Spleen (tissue), 11 donors: ENCODE results near the gene MGAT4C. TPM values are rescaled to one million over a fixed set of nuclear protein-coding genes. Genes with fewer than 3 reads are reported as not detected.

Source experiments
- DNase-seq: peaks from one replicate; pipeline ENCODE4 v3.0.0-alpha.2; 2020
- H3K27ac ChIP-seq, 8 donors: fragments of 200-600 bp; sonication (generic) in 7 of 8; 1 replicate in 4 of 8; 2 replicates in 4 of 8; pipeline versions ENCODE4 v1.5.0 to v1.8.0; 2016 to 2021; ENCODE audit warnings: inconsistent platforms in 4 of 8, mild to moderate bottlenecking in 4 of 8, moderate library complexity in 1 of 8
- H3K27me3 ChIP-seq, 7 donors: fragments of 200-600 bp; sonication (generic) in 6 of 7; replicated peaks in 1 of 7; 1 replicate in 4 of 7; 2 replicates in 3 of 7; pipeline versions ENCODE4 v1.5.0 to v1.8.0; 2016 to 2021; ENCODE audit warnings: inconsistent platforms in 3 of 7, mild to moderate bottlenecking in 1 of 7
- H3K36me3 ChIP-seq, 6 donors: fragments of 200-600 bp; sonication (generic) in 5 of 6; 1 replicate in 4 of 6; 2 replicates in 2 of 6; pipeline versions ENCODE4 v1.5.0 to v1.8.0; 2016 to 2021; ENCODE audit warnings: inconsistent platforms in 2 of 6
- H3K4me1 ChIP-seq, 6 donors: fragments of 200-600 bp; sonication (generic) in 5 of 6; 1 replicate in 3 of 6; 2 replicates in 3 of 6; pipeline versions ENCODE4 v1.5.0 to v1.8.0; 2016 to 2021; ENCODE audit warnings: inconsistent platforms in 3 of 6
- H3K4me3 ChIP-seq, 8 donors: fragments of 200-600 bp; sonication (generic) in 7 of 8; 1 replicate in 4 of 8; 2 replicates in 4 of 8; pipeline versions ENCODE4 v1.5.0 to v1.8.0; 2016 to 2021; ENCODE audit warnings: inconsistent platforms in 4 of 8, mild to moderate bottlenecking in 4 of 8, moderate library complexity in 2 of 8
- H3K9me3 ChIP-seq, 8 donors: fragments of 200-600 bp; sonication (generic) in 7 of 8; 1 replicate in 4 of 8; 2 replicates in 4 of 8; pipeline versions ENCODE4 v1.5.0 to v1.8.0; 2016 to 2021; ENCODE audit warnings: inconsistent platforms in 4 of 8
- POLR2A ChIP-seq, 3 donors: fragments of 450-650 bp; IDR thresholded peaks; one replicate each; pipeline ENCODE4 v1.5.1; 2017; ENCODE audit warnings: antibody characterized with exemption in 3 of 3, mild to moderate bottlenecking in 1 of 3
- POLR2AphosphoS5 ChIP-seq, 3 donors: sonication (generic); formaldehyde crosslinking; IDR thresholded peaks; one replicate each; pipeline ENCODE4 v1.5.1; 2017; ENCODE audit warnings: antibody characterized with exemption in 3 of 3
- WGBS, 5 donors: extraction: QIAGEN DNeasy Blood & Tissue Kit in 3 of 5; methylation state at CpG; one replicate each; pipeline versions ENCODE4 v1.1.5 to v1.1.7; 2013 to 2018; 5-methylcytosine and 5-hydroxymethylcytosine counted together
- intact Hi-C: fragments of 100-400 bp; cut with DNase I; formaldehyde crosslinking; loops from one replicate; pipeline ENCODE4 v1.15.0; 2023; ENCODE audit warnings: low total_unique reads
- polyA plus RNA-seq, 3 donors: library from polyadenylated mRNA; stranded (reverse); fragments of 200-250 nt; gene quantifications; one replicate each; pipeline ENCODE4 v1.2.1, GENCODE V29; 2013
- total RNA-seq, 7 donors: library from RNA; depleted of rRNA in 3 of 7; stranded (reverse); fragments of >200 nt in 3 of 7; fragmentation: NEBNext Ultra II Directional in 4 of 7; extraction: Animal tissue kit (Norgen Biotek cat#: 25700) in 4 of 7; gene quantifications; one replicate each; pipeline versions ENCODE4 v1.1.0 to v1.2.1, GENCODE V29; 2016 to 2021
- TF ChIP-seq, protein P1 (sequence below), 11 experiments: fragments of 200-600 bp in 7 of 11; fragments of 450-650 bp in 4 of 11; sonication (generic) in 4 of 11; IDR thresholded peaks in 8 of 11; conservative IDR thresholded peaks in 3 of 11; 1 replicate in 7 of 11; 2 replicates in 4 of 11; pipeline versions ENCODE4 v1.4.0 to v1.8.0; 2016 to 2021; ENCODE audit warnings: antibody characterized with exemption in 11 of 11, inconsistent platforms in 4 of 11, mild to moderate bottlenecking in 1 of 11
- donor health status: healthy with polysubstance abuse.
- donor health status: DM: no; HTN: no; CAD: no; lungs with moderate emphysema.
- donor health status: DM: no; HTN: no; CAD: no.
- donor health status: Bipolar disorder and iron deficiency.
- donor health status: healthy.
- donor health status: DM: no; HTN: no; CAD: no.
- donor health status: DM: yes; HTN: yes; CAD: no.

Gene MGAT4C
- total and polyA plus RNA-seq, 10 donors = 0.03 TPM; not detected in 9

DNA sequence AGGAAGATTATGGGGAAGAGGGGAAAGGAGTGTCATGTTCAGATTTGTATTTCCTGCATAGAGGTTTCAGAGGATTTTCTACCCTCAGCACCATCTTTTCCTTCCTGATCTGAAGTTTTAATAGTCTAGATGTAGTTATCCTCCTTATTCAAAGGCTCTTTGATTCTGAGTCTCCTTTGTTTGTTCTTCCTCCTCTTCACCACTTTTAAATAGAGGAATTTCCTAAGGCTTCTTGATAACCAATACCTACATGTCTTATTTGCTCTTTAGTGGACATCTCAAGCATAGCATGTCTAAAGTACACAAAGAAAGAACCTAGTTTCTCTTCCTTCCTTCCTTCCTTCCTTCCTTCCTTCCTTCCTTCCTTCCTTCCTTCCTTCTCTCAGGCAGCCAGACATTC is 8.3 kb downstream of the MGAT4C start:
- no peaks in the 10 kb centered on the region for H3K36me3 ChIP-seq
- H3K4me3 ChIP-seq = no peak overlapping the region
- intact Hi-C loops = no loop called here
- TF ChIP-seq POLR2AphosphoS5 (IDR thresholded peaks at IDR 0.05) (no peak), POLR2A (IDR thresholded peaks at IDR 0.05) (no peak)
- TF ChIP-seq, protein P1, sequence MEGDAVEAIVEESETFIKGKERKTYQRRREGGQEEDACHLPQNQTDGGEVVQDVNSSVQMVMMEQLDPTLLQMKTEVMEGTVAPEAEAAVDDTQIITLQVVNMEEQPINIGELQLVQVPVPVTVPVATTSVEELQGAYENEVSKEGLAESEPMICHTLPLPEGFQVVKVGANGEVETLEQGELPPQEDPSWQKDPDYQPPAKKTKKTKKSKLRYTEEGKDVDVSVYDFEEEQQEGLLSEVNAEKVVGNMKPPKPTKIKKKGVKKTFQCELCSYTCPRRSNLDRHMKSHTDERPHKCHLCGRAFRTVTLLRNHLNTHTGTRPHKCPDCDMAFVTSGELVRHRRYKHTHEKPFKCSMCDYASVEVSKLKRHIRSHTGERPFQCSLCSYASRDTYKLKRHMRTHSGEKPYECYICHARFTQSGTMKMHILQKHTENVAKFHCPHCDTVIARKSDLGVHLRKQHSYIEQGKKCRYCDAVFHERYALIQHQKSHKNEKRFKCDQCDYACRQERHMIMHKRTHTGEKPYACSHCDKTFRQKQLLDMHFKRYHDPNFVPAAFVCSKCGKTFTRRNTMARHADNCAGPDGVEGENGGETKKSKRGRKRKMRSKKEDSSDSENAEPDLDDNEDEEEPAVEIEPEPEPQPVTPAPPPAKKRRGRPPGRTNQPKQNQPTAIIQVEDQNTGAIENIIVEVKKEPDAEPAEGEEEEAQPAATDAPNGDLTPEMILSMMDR (IDR thresholded peaks at IDR 0.05 in 8 of 11, conservative IDR thresholded peaks at IDR 0.05 in 3 of 11) = no peak
- no peaks in the 10 kb centered on the region for H3K9me3 ChIP-seq
- no peaks in the 10 kb centered on the region for H3K4me1 ChIP-seq
- H3K27me3 ChIP-seq = no peaks in the 10 kb centered on the region
- DNase-seq = no peak
- H3K27ac ChIP-seq = no peak overlapping the region

DNA sequence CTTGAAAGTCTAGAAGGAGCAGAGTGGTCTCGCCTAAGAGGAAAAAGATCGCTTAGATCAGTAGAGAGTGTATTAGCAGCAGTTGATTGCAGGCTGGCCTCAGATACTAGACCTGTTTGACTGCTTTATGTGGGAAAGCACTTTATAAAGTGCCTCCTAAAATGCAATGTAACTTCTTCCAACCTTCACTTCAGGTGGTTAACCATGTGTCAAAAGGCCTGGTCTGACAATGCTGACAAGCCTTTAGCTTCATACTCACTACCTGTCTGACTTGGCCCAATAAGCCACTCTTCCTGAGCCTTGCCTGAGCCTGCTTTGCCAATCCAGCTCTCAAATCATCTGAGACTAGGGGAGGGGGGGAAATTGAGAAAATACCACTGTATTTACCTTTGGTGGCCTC is 14.6 kb downstream of the MGAT4C start:
- no peaks in the 10 kb centered on the region for H3K4me1 ChIP-seq
- H3K27ac ChIP-seq = no peak overlapping the region
- H3K9me3 ChIP-seq = no peaks in the 10 kb centered on the region
- TF ChIP-seq, protein P1 (IDR thresholded peaks at IDR 0.05 in 8 of 11, conservative IDR thresholded peaks at IDR 0.05 in 3 of 11) = no peak
- TF ChIP-seq POLR2A (IDR thresholded peaks at IDR 0.05) (no peak), POLR2AphosphoS5 (IDR thresholded peaks at IDR 0.05) (no peak)
- H3K36me3 ChIP-seq = no peaks in the 10 kb centered on the region
- H3K27me3 ChIP-seq = no peaks in the 10 kb centered on the region
- no peak for DNase-seq
- intact Hi-C loops = no loop called here
- WGBS, 5 donors = 86 to 96% (median 90%) methylated on average over 2 of the region's 2 CpGs
- no peak overlapping the region for H3K4me3 ChIP-seq

GRCh38 chr12:86234316-86234855 is 21.8 kb downstream of the MGAT4C start:
- intact Hi-C loops = no loop called here

DNA sequence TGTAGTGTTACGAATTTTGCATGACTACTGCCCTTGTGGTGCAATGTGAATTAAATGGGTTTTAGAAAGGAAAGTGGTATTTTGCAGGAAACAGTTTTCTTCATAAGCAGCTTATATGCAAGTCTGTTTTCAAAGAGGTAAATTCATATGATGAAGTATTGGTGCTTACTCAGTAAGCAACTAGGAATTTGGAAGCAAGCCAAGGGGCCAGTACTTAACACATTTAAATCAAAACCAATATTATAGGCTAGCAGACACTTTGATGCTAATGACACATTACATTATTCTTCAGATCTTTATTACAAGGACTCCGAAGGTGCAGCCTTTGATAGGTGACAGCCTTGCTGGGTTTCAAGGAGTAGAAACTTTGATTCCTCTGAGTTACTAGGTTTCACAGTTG is 23.1 kb downstream of the MGAT4C start:
- WGBS, 5 donors = 60 to 75% (median 70%) methylated on average over 2 of the region's 2 CpGs
- intact Hi-C loops = no loop called here
- no peaks in the 10 kb centered on the region for H3K4me1 ChIP-seq

More at GRCh38 chr12:86234316-86234855, 21.8 kb downstream of the MGAT4C start:
- WGBS, 5 donors = 80 to 97% (median 87%) methylated on average over 2 of the region's 2 CpGs
- no peaks in the 10 kb centered on the region for H3K36me3 ChIP-seq
- no peaks in the 10 kb centered on the region for H3K4me1 ChIP-seq
- no peak overlapping the region for H3K4me3 ChIP-seq
- TF ChIP-seq, protein P1 (IDR thresholded peaks at IDR 0.05 in 8 of 11, conservative IDR thresholded peaks at IDR 0.05 in 3 of 11) = no peak
- TF ChIP-seq POLR2A (IDR thresholded peaks at IDR 0.05) (no peak), POLR2AphosphoS5 (IDR thresholded peaks at IDR 0.05) (no peak)
- DNase-seq = no peak
- H3K9me3 ChIP-seq = no peaks in the 10 kb centered on the region
- H3K27me3 ChIP-seq = no peaks in the 10 kb centered on the region
- H3K27ac ChIP-seq = no peak overlapping the region

More for the DNA sequence above, 23.1 kb downstream of the MGAT4C start:
- no peaks in the 10 kb centered on the region for H3K36me3 ChIP-seq
- TF ChIP-seq POLR2AphosphoS5 (IDR thresholded peaks at IDR 0.05) (no peak), POLR2A (IDR thresholded peaks at IDR 0.05) (no peak)
- TF ChIP-seq, protein P1 (IDR thresholded peaks at IDR 0.05 in 8 of 11, conservative IDR thresholded peaks at IDR 0.05 in 3 of 11) = no peak
- no peak overlapping the region for H3K4me3 ChIP-seq
- no peak for DNase-seq
- H3K9me3 ChIP-seq = no peaks in the 10 kb centered on the region
- H3K27ac ChIP-seq = no peak overlapping the region
- no peaks in the 10 kb centered on the region for H3K27me3 ChIP-seq
